ENCODE results near the gene P2RY6. TPM values are rescaled to one million over a fixed set of nuclear protein-coding genes. Genes with fewer than 3 reads are reported as not detected.
A peak's percentile ranks its signal among the peaks of the same experiment; 100 is the strongest.

Gene P2RY6
- total RNA-seq, 1 experiment from 2014 or later = 0.15 TPM

- TF ChIP-seq CTCF (IDR thresholded peaks at IDR 0.05 in 2 of 3, conservative IDR thresholded peaks at IDR 0.05 in 1 of 3; ENCODE audit: borderline replicate concordance in 1 of 3, insufficient read depth in 1 of 3, low read depth in 2 of 3, low read length in 2 of 3) (peak; percentile 88 to 97 (median 95)), EGR1 (IDR thresholded peaks at IDR 0.05; ENCODE audit: low read depth) (no peak), YY1 (IDR thresholded peaks at IDR 0.05; ENCODE audit: extremely low read depth, insufficient replicate concordance, low read depth, low read length) (no peak), RAD21 (IDR thresholded peaks at IDR 0.05; ENCODE audit: low read depth) (peak; percentile 98), CEBPB (IDR thresholded peaks at IDR 0.05; ENCODE audit: low read depth) (no peak), MAX (IDR thresholded peaks at IDR 0.05) (no peak), SP1 (IDR thresholded peaks at IDR 0.05; ENCODE audit: low read depth) (no peak), EZH2 (IDR thresholded peaks at IDR 0.05) (no peak), JUND (IDR thresholded peaks at IDR 0.05) (no peak)
- ChIA-PET POLR2A (interaction anchor here (1.8 kb wide), 1 partner anchor 103 kb away, joined by 6 read pairs; no protein-coding TSS in a partner anchor), CTCF (interaction anchor here (0.9 to 3.1 kb wide), 15 partner anchors 9 to 564 kb away, joined by 3 to 23 read pairs (median 5); partner anchors contain the start of gene ARHGEF17), RAD21 (ENCODE audit: low non-redundant PET in 1 of 2, low total read pairs in 2 of 2, uncharacterized antibody in 2 of 2, unreplicated experiment in 2 of 2) (interaction anchor here in 1 of 2 experiments (1.0 kb wide), 1 partner anchor 46 kb away, joined by 3 read pairs; no protein-coding TSS in a partner anchor)
- H3K4me3 ChIP-seq (replicated peaks in 1 of 2; ENCODE audit: low read depth in 1 of 2, low read length in 2 of 2) = peak overlapping the region in 1 of 2 experiments; percentile 2; a peak in 1 of 4 replicates
- no peaks in the 10 kb centered on the region for H3K9me2 ChIP-seq (ENCODE audit: insufficient read depth)
- intact Hi-C loops (cut with micrococcal nuclease) = loop anchor here (1.0 kb wide), 3 partner anchors 47 to 458 kb away; no protein-coding TSS in a partner anchor
- BruUV-seq (replicated peaks) = no TSS peak
- peak overlapping the region; percentile 57 for H3K4me2 ChIP-seq (ENCODE audit: low read length)
- H3K4me1 ChIP-seq (ENCODE audit: control insufficient read depth in 1 of 2, insufficient read depth in 2 of 2, low read length in 2 of 2) = peaks cover 4 to 11% of the 10 kb centered on the region in 2 experiments; a peak in 2 of 4 replicates
- no peaks in the 10 kb centered on the region for H4K20me1 ChIP-seq (ENCODE audit: insufficient read depth)
- H3K79me2 ChIP-seq (ENCODE audit: insufficient read depth, low read length) = no peaks in the 10 kb centered on the region
- H3K9me3 ChIP-seq (ENCODE audit: control insufficient read depth in 1 of 2, insufficient read depth in 1 of 2, low read depth in 1 of 2, low read length in 2 of 2) = no peaks in the 10 kb centered on the region
- ATAC-seq (peak; percentile 92), DNase-seq (ENCODE audit: low read depth, low spot score) (peak; percentile 53)
- H2AFZ ChIP-seq (ENCODE audit: low read depth, low read length, poor library complexity, severe bottlenecking) = peak overlapping the region; percentile 92
- H3K27me3 ChIP-seq (ENCODE audit: insufficient read depth, low read length) = no peaks in the 10 kb centered on the region; the same call in 1 of the 2 replicates
- peak overlapping the region; percentile 34; the same call in 1 of the 2 replicates for H3K9ac ChIP-seq (ENCODE audit: low read length)
- no peak overlapping the region; the same call in 1 of the 2 replicates for H3K27ac ChIP-seq (ENCODE audit: low read depth, low read length)
- H3K36me3 ChIP-seq (ENCODE audit: control insufficient read depth in 1 of 2, insufficient read depth in 2 of 2, low read length in 2 of 2) = no peaks in the 10 kb centered on the region
These were observed 17.0 kb downstream of the P2RY6 start for GRCh38 chr11:73288873-73289707.

All from HCT116 (cell line).